SU-DHL-6 (cell line): ENCODE results near the gene C22orf15.

Experiments used
- H2AFZ ChIP-seq: fragments of 200-600 bp; sonication (generic); 2 replicates; pipeline ENCODE4 v1.6.1; 2014; ENCODE audit warnings: low read depth, mild to moderate bottlenecking, moderate library complexity, mixed read lengths, antibody characterized with exemption, low read length; ENCODE audit not compliant: severe bottlenecking
- H3F3A ChIP-seq: fragments of 200-600 bp; shearing (Covaris generic); 2 replicates; pipeline ENCODE4 v1.6.0; 2016; ENCODE audit warnings: antibody characterized with exemption, mild to moderate bottlenecking; ENCODE audit not compliant: insufficient read depth
- H3K27ac ChIP-seq: fragments of 200-600 bp; sonication (generic); 2 replicates; pipeline ENCODE4 v1.5.1; 2016; ENCODE audit warnings: low read depth, mild to moderate bottlenecking, low read length, moderate library complexity, mixed read lengths
- H3K27me3 ChIP-seq: fragments of 200-600 bp; sonication (generic), shearing (Covaris generic); 2 replicates; pipeline ENCODE4 v1.6.0; 2014; ENCODE audit warnings: mild to moderate bottlenecking, low read length
- H3K36me3 ChIP-seq: fragments of 200-600 bp; sonication (generic); 2 replicates; pipeline ENCODE4 v1.6.1; 2014; ENCODE audit warnings: mild to moderate bottlenecking, low read length, mixed read lengths
- H3K4me2 ChIP-seq: fragments of 300-600, 200-600 bp; shearing (Covaris generic), sonication (generic); 2 replicates; pipeline ENCODE4 v1.6.0; 2014; ENCODE audit warnings: low read length, low read depth, mild to moderate bottlenecking; ENCODE audit not compliant: poor library complexity, severe bottlenecking
- H3K4me3 ChIP-seq: fragments of 200-600 bp; sonication (generic); 2 replicates; pipeline ENCODE4 v1.5.1; 2014; ENCODE audit warnings: antibody characterized with exemption, low read length, mild to moderate bottlenecking, mixed read lengths; ENCODE audit not compliant: insufficient read depth, poor library complexity, severe bottlenecking
- H3K79me2 ChIP-seq: fragments of 200-600 bp; sonication (generic); 2 replicates; pipeline ENCODE4 v1.6.1; 2014; ENCODE audit warnings: mild to moderate bottlenecking, low read length, moderate library complexity; ENCODE audit not compliant: insufficient read depth
- H3K9ac ChIP-seq: fragments of 200-600 bp; sonication (generic); 2 replicates; pipeline ENCODE4 v1.7.0; 2014; ENCODE audit warnings: mild to moderate bottlenecking, low read length
- H3K9me2 ChIP-seq: fragments of 200-600 bp; sonication (generic); replicated peaks from 2 replicates; pipeline ENCODE4 v1.6.1; 2014; ENCODE audit warnings: low read length; ENCODE audit not compliant: insufficient read depth
- H3K9me3 ChIP-seq: fragments of 200-600 bp; sonication (generic); 2 replicates; pipeline ENCODE4 v1.6.1; 2014; ENCODE audit warnings: low read length, mixed read lengths; ENCODE audit not compliant: insufficient read depth
- H4K20me1 ChIP-seq: fragments of 200-600 bp; sonication (generic); 2 replicates; pipeline ENCODE4 v1.6.1; 2014; ENCODE audit warnings: low read depth, mild to moderate bottlenecking, antibody characterized with exemption, low read length, moderate library complexity, mixed read lengths
- CTCF ChIP-seq: fragments of 200-600 bp; sonication (generic); IDR thresholded peaks from one replicate; pipeline ENCODE4 v1.5.1; 2017; ENCODE audit warnings: antibody characterized with exemption, mild to moderate bottlenecking, low read length, moderate library complexity; ENCODE audit not compliant: insufficient read depth, poor library complexity, severe bottlenecking
- EZH2phosphoT487 ChIP-seq: fragments of 200-600 bp; sonication (generic), shearing (Covaris generic); conservative IDR thresholded peaks from 2 replicates; pipeline ENCODE4 v1.6.1; 2018; ENCODE audit warnings: mild to moderate bottlenecking, antibody characterized with exemption, low read length, moderate library complexity, mixed read lengths

Gene C22orf15

GRCh38 chr22:23773483-23774113 is 10.8 kb downstream of the C22orf15 start:
- H3K79me2 ChIP-seq: no peaks in the 10 kb centered on the region
- H3K4me3 ChIP-seq: no peak overlapping the region
- H3K4me2 ChIP-seq: no peak overlapping the region
- peaks cover 8% of the 10 kb centered on the region for H3F3A ChIP-seq
- H2AFZ ChIP-seq: no peak overlapping the region
- H4K20me1 ChIP-seq: no peaks in the 10 kb centered on the region
- no peak overlapping the region for H3K9ac ChIP-seq
- no peaks in the 10 kb centered on the region for H3K27me3 ChIP-seq
- no peaks in the 10 kb centered on the region for H3K9me2 ChIP-seq
- no peaks in the 10 kb centered on the region for H3K36me3 ChIP-seq
- no peaks in the 10 kb centered on the region for H3K9me3 ChIP-seq
- H3K27ac ChIP-seq: no peak overlapping the region
- TF ChIP-seq CTCF (no peak), EZH2phosphoT487 (no peak)

GRCh38 chr22:23774114-23774921 is 11.5 kb downstream of the C22orf15 start:
- Histone ChIP-seq H3K9ac (no peak overlapping the region), H3K9me2 (no peaks in the 10 kb centered on the region), H3F3A (peaks cover 8% of the 10 kb centered on the region), H3K27me3 (no peaks in the 10 kb centered on the region), H3K27ac (no peak overlapping the region), H3K79me2 (no peaks in the 10 kb centered on the region), H3K9me3 (no peaks in the 10 kb centered on the region), H3K36me3 (no peaks in the 10 kb centered on the region), H2AFZ (no peak overlapping the region), H4K20me1 (no peaks in the 10 kb centered on the region), H3K4me2 (no peak overlapping the region), H3K4me3 (no peak overlapping the region)
- TF ChIP-seq EZH2phosphoT487: no peak
- no peak for TF ChIP-seq CTCF

- Histone ChIP-seq H2AFZ (no peak overlapping the region), H3K9me3 (no peaks in the 10 kb centered on the region), H3K4me2 (no peak overlapping the region), H3K79me2 (no peaks in the 10 kb centered on the region), H3K9me2 (no peaks in the 10 kb centered on the region), H3K27ac (no peak overlapping the region), H4K20me1 (no peaks in the 10 kb centered on the region), H3K4me3 (no peak overlapping the region), H3K36me3 (no peaks in the 10 kb centered on the region), H3K27me3 (no peaks in the 10 kb centered on the region), H3K9ac (no peak overlapping the region), H3F3A (peaks cover 4% of the 10 kb centered on the region; the same call in 1 of the 2 replicates)
- TF ChIP-seq CTCF (no peak), EZH2phosphoT487 (no peak)
Observed at GRCh38 chr22:23774922-23775436, 12.2 kb downstream of the C22orf15 start.
